Measurements from ENCODE around the gene CHST3.

- TF ChIP-seq SUZ12 (IDR thresholded peaks at IDR 0.05; ENCODE audit: extremely low read depth, insufficient read depth, insufficient read length) (no peak), ZNF274 (IDR thresholded peaks at IDR 0.05; ENCODE audit: low read depth, low read length) (no peak)
Measured at GRCh38 chr10:71952745-71953144, 11.4 kb upstream of the CHST3 start.
